Anterior cingulate cortex (tissue), 58 donors: ENCODE data around the gene KCNE1.
"Not testable (repeated sequence)": the region's sequence is repeated elsewhere in the genome, so short reads cannot be mapped to it uniquely, and the experiment has no call there.

ENCODE experiments used
- DNase-seq, 58 donors: peaks; one replicate each; lab custom pipeline; 2025; lab: John Stamatoyannopoulos, UW

The KCNE1 gene

DNA sequence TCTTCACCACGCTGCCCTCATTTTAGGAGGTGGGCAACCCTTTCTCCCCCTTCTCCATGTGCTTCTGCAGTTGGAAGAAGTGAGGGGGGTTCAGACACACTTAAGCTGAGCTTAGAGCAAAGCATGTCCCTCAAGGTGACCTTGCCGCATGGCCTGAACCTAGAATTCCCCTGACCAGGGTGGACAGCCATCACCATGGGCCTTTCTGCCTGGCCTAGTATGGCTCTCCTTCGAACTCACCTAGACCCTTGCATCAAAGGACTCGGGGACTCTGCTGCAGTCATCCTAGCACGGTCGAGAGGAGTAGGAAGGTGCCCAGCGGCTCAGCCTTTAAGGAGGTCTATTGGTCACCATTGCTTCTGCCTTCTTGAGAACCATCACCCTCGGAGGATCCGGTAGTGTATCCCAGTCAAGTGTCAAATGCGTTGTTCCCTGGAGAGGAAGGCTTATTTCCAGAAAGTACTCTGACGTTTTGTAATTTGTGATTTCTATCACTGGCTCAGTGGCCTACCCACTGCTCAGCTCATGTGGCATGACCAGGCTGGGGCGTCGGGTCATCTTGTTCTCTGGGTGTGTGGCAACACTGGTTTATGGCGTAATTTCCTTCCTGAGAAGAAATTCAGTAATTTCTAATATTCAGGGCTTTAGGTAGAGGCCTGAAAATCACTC, at the start of gene KCNE1:
KCNE1 (minus strand) TSS at position 424 of the 669 bp plus-strand sequence. CDS start 62,576 bp downstream, outside the sequence.
- no peak for DNase-seq

- DNase-seq: no peak
Measured at GRCh38 chr21:34561806-34562205, 49.8 kb upstream of the KCNE1 start.

- DNase-seq: no peak
Measured at GRCh38 chr21:34560609-34561008, 48.6 kb upstream of the KCNE1 start.

DNA sequence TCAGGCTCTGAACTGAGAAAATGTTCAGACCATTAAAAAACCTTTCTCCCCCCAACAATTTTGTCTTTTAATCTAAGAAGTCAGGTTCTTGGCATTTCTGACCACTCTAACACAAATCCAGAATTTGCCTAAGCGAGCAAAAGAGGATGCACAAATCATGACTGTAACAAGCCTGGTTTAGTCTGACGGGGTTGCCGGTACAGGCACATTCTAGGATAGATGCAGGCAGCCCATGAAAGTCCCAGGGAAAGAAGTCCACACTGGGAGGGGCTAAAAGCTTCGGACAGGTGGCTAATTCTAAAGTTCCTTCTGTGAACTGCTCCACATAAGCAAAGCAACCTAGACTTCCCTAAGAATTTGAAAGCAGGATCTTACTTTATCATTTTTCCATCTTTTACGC, 48.0 kb upstream of the KCNE1 start:
- no peak for DNase-seq

DNA sequence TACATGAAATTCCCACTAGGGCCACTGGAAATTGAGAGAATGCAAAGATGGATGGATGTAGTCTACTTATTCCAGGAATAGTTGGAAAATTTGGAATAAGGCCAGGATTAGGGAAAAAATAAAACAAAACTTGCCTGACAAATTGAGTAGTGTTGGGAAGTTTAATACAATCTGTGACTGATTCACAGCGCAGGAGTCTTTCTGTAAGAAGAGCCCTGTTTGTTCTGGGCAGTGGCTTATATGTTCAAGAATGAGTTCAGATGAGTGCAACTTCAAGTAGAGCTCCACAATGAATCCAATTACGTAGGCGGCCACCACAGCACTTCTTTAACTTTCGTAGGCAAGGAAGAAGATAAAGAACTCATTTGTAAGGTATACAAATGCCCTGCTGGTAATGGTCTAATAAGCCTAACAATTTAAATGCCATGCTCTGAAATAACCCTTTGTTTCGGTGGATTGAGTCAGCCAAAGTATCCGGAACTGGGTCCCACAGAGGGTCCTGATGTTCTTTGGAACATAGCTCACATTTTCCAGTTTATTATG, 47.1 kb upstream of the KCNE1 start:
- DNase-seq: no peak

DNA sequence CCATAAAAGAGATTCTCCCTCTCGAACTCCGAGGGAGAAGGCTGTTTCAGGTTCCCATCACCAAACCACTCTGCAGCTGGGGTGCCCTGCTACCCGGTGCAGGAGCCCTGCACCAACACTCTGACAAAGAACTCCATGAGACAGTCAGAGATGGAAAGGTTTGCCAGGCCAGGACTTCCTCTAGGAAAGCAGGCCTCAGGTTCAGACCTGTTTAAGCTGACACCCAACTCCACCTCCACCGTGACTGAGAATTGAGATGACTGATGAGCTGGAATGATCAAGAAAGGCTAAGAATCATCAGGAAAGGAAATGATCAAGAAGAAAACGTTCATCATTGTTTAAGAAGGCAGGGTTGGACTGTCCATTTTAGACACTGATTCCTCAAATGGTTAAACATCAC, 46.2 kb upstream of the KCNE1 start:
- DNase-seq: no peak

DNA sequence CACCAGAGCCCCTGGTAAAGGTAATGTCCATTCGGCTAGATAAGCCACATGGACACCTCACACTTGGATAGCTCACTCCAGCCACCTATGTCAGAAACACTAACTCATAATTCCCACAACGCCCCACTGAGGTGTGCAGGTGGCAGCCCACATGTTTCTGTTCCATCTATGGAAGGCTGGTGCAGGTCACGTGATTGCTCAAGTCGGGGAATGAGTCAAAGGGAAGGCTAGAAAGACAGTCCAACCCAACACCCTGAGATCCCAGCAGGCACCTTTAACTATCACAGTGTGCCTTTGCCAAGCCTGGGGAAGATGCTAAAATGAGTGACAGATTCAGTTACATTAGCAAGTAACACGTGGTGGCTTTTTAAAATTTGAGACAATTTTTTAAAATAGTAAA, 45.3 kb upstream of the KCNE1 start:
- no peak for DNase-seq

- not testable (repeated sequence) for DNase-seq
Measured at GRCh38 chr21:34554670-34555069, 42.7 kb upstream of the KCNE1 start.

- DNase-seq: no peak
Measured at GRCh38 chr21:34554227-34554626, 42.2 kb upstream of the KCNE1 start.

GRCh38 chr21:34553151-34553952, 41.3 kb upstream of the KCNE1 start:
- DNase-seq: no peak

DNA sequence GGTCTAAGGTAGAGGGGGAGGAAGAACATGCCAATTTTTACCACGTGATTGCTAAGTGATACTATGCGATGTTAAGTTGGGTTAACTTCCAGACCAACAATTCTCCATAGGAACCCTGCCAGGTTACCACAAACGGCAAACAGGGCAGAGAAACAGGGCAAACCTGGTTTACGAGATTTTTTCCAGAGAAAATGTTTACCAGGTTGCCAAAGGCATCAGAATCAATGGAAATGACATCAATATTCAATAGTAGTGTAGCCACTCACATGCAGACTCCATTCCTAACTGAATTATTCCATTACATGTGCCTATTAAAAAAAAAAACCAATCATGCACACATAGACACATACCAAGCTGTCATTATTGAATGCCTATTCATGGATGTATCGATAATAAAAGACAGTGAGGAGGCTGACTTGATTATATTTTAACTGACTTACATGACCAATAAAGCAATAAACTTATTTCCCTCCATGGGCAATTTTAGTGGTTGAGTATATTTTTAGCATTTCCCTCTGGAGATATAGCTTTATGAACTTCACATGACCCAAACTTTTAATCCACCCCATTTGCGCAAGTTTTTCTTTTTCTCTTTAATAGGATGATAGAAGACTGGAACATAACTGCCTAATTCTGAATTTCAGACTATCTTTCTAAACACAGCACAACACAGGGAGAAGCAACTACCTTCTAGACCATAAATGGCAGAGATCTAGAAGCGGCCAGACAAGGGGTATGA, 40.5 kb upstream of the KCNE1 start:
- no peak for DNase-seq

- no peak for DNase-seq
Measured at GRCh38 chr21:34550182-34550799, 38.3 kb upstream of the KCNE1 start.

DNA sequence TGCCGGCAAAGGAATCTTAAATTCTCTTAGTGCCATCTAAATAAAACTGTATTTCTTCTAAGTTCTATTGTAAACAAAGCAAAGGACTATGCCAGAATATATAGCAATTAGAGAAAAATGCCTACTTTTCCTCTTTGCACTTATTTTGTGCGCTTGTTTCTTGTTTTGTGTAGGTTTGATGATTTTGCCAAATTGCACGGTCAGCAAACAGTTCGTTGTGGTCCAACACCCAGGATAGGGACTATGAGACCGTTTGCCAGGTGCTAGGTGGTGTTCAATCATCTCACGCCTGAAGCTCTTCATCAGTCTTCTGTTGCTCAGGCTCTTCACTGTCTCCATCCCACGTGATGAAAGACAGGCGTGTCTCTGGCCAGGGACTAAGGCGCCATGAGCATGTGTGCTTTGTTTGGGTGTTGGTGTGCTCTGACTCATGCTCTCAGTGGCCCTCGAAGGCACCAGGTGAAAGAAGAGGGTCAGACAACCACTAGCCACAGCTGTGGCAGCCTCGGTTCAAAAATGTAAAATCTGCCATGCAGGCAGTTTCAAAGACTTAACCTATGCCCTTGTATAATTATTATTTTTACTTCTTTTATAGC, 36.9 kb upstream of the KCNE1 start:
- no peak for DNase-seq

DNA sequence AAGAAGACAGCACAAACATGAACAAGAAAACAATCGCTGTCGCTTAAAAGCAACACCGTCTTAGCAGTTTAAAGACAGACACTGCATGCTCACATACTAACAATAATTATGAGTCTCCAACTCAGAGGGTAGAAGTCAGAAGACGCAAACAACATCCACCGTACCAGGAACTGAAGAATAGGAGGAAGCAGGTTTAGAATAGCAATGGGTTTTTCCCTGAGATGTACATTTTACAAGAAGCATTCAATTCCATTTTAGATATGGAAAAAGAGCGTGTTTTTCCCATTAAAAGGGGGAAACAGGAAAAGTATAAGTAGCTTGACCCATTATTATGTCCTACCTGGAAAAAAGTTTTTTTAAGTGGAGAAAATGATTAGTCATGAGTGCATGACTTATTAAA, 34.5 kb upstream of the KCNE1 start:
- no peak for DNase-seq

DNA sequence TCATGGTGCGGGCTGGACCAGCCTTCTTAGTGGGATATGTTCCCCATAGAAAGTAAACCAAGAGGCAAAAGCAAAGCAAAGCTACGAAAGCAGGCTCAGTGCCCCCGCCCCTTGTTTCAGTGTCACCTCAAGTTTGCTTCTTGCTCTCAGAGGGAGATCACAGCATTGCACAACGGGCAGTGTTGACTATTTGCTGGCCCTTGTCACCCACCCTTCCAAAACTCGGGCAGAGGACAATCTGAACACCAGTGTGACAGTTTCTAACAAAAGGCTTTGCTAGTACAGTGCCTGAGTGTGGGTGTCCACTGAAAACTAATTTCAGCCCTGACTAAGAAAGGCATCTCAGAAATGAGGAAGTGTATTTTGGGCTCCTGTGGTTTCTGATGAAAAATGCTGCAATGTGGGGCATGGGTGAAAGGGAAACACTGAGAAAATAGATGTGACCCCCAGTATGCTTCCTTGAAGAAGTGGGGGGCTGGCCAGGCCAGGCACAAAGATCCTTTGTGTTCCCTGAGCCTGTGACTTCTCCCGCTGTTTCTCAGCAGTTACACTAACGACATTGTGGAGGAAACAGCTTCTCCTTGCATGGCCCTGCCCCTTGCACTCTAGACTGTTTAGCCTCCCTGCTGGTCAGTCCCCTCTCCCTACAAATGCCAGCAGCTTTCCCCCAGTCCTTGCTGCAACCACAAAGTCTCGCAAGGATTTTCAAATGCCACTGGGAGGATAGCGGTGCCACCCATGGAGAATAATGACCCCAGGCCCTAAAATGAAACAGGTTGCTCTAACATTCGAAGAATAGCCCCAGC, 33.3 kb upstream of the KCNE1 start:
- peak in 36 of 58 donors; percentile 10 to 72 (median 39) for DNase-seq

DNA sequence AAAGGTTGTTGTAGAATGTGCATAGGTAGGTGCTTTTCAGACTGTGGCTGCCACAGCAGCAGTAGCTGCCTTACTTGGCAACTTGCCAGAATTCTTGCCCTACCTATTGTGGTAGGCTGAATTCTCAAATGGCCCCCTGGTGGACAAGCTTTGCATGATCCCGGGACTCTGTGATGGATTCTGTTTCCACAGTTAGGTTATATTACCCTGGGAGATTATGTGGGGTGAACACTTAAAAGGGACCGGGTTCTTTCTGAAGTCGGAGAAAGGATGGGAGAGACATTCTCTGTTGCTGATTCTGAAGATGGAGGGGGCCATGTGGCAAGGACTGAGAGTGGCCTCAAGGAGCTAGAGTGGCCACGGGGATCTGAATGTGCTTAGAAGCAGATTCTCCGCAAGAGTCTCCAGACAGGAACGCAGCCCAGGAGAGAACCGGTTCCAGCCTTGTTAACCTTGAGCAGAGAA, 32.1 kb upstream of the KCNE1 start:
- peak in 8 of 58 donors; percentile 4 to 33 (median 9) for DNase-seq

DNA sequence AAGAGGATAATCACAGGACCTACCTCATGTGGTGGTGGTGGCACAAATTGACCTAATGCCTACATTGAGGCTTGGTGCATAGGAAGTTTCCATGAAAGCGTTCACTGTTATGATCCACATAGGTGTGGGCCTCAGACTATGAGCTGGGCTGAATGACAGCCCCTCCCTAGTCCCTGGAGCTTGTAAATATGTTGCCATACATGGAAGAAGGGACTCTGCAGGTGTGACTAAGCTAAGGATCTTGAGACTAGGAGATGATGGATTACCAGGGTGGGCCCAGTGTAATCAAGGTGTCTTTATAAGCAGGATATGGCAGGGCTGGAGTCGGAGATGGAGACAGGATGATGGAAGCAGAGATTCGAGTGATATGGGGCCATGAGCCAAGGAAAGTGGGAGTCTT, 31.0 kb upstream of the KCNE1 start:
- DNase-seq: no peak

DNA sequence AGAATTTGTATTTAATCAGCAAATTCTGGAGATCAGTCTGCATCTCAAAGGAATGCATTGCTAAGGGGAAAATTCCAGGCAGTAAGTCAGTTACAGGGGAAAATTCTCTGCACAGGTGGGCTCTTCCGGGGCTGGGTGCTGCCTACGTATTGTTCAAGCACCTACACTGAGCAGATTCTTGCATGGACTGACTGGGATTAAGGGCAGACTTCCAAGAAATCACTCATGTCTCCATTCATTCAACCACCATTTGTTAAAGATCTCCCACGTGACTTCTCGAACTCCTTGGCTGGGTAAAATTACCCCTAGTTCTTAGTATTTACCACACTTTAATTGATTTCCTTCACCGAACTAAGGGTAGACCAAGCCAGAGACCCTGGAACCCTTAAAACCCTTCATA, 28.2 kb upstream of the KCNE1 start:
- no peak for DNase-seq

- no peak for DNase-seq
Measured at GRCh38 chr21:34537838-34538237, 25.8 kb upstream of the KCNE1 start.
